Astrocyte (in vitro differentiated cells and primary cell): Measurements from ENCODE around the gene MT1M.

Experiments used
- EZH2 ChIP-seq: IDR thresholded peaks from 2 replicates; pipeline ENCODE4 v1.6.1; 2012; ENCODE audit warnings: mild to moderate bottlenecking, low read length, inconsistent platforms; ENCODE audit not compliant: insufficient read depth
- TF ChIP-seq, protein P1 (sequence below): IDR thresholded peaks from 2 replicates; pipeline ENCODE4 v1.5.1; 2011; ENCODE audit warnings: low read depth, mild to moderate bottlenecking, inconsistent platforms, low read length, moderate library complexity; ENCODE audit not compliant: insufficient read depth

DNA sequence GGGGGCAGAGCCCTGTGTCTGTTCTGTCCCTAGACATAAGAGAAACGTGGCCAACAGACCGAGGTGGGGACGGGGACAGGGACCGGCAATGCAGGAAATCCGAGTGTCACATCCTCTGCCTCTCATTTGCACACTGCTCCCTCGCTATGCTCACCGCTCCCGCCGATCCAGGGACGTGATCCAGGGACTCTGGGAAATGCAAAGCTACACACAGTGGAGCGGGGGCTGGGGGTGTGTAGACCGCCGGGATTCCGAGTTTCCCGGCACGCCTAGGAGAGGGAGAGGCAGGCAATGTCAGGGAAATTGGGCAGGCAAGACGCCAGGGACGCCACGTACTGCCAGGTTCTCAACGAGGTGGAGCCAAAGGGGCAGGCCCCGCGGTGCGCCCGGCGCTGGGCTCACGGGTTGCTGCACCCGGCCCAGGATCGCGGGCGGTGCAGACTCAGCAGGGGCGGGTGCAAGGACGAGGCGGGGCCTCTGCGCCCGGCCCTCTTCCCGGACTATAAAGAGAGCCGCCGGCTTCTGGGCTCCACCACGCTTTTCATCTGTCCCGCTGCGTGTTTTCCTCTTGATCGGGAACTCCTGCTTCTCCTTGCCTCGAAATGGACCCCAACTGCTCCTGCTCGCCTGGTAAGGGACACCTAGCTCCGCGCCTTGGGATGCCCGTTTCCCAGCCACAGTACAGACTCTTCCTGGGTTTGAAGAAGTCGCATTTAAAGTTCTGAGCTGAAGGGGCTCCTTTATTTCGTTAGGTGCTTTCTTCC, 49.7 kb downstream of the MT1M start, which contains the start of gene MT1X:
- TF ChIP-seq, protein P1, sequence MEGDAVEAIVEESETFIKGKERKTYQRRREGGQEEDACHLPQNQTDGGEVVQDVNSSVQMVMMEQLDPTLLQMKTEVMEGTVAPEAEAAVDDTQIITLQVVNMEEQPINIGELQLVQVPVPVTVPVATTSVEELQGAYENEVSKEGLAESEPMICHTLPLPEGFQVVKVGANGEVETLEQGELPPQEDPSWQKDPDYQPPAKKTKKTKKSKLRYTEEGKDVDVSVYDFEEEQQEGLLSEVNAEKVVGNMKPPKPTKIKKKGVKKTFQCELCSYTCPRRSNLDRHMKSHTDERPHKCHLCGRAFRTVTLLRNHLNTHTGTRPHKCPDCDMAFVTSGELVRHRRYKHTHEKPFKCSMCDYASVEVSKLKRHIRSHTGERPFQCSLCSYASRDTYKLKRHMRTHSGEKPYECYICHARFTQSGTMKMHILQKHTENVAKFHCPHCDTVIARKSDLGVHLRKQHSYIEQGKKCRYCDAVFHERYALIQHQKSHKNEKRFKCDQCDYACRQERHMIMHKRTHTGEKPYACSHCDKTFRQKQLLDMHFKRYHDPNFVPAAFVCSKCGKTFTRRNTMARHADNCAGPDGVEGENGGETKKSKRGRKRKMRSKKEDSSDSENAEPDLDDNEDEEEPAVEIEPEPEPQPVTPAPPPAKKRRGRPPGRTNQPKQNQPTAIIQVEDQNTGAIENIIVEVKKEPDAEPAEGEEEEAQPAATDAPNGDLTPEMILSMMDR = no peak
- TF ChIP-seq EZH2 = no peak
